Retina (tissue), 1 donor: ENCODE measurements around the gene NR1D1.

Source experiments
- DNase-seq: peaks from one replicate; pipeline ENCODE4 v3.0.0-alpha.2; 2016

The NR1D1 gene

DNA sequence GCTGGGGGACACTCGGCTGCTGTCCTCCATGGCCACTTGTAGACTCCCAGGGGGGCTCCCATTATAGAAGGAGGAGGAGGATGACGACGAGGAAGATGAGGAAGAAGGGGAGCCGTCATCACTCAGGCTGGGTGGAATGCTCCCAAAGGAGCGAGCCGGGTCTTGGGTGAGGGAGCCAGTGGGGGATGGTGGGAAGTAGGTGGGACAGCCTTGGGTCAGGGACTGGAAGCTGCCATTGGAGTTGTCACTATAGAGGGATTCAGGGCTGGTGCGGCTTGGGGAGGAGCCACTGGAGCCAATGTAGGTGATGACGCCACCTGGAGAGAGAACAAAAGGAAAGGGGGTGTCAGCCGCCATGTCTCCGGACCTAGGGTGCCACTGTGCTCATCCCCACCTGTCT, 3.3 kb downstream of the NR1D1 start:
- no peak for DNase-seq

DNA sequence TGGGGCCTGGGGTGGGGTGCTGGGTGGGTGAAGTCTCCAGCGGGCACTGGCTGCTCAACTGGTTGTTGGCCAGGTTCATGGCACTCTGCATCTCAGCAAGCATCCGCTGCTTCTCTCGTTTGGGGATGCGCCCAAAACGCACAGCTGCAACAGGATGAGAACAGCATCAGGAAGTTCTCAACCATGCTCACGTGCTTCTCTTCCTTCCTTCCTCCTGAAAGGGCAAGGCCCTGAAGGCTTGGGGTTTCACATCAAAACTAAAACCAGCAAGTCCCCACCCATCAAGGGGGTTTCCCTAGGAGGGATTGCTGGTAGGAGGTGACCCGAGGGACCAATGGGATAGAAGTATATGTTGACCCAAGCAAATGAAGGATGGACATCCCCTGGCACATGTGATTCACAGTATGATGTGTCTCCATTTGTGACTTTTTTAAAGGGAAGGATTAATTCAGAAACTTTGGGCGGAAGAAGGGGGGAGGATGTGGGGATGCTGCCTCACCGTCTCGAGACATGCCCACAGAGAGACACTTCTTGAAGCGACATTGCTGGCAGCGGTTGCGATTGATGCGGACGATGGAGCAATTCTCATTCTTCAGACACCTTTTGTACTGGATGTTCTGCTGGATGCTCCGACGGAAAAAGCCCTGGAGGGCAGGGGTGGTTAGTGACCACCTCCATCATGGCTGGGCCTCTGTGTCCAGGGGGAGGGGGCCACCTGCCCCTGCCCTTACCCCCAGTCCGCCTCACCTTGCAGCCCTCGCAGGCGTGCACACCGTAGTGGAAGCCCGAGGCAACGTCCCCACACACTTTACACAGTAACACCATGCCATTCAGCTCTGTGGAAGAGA, 4.2 kb downstream of the NR1D1 start:
- no peak for DNase-seq

DNA sequence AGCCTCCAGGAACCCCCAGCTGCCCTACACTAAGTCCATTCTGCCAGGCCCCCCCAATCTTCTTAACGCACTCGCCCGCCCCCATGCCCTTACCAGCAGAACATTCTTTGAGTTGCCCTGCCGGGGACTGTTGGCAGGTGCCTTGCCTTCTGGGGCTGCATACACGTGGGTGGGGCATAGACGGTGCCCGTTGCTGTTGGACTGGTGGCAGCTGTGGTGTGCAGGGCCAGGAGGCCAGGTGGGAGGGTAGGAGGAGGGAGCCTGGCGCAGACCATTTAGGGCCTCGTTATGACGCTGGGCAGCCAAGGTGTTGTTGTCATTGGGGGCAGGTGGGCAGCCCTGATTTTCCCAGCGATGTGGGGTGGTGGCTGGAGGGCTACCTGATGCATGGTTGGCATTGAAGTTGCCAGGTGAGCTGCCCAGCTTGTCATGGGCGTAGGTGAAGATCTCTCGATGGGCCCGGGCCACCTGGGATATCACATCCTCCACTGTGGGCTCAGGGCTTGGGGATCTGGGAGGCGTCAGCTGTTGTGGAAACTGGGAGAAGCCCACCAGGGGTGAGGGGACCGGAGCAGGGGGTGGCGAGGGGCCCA, 4.9 kb downstream of the NR1D1 start:
- no peak for DNase-seq

DNA sequence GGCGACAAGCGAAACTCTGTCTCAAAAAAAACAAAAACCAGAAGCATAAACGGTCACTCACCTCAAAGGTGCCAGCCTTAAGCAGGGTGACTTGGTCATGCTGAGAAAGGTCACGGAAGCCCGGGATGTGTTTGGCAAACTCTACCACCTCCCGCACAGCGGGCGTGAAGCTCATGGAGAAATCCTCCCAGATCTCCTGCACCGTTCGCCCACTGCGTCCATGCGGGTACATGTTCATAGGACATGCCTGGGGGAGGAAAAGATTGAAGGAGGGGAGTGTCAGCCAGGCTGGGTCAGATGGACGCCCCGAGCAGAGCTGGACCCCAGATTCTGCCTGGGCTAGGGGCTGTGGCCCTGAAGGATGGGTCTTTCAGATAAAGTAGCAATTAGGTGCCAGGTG, 5.5 kb downstream of the NR1D1 start:
- DNase-seq: no peak

DNA sequence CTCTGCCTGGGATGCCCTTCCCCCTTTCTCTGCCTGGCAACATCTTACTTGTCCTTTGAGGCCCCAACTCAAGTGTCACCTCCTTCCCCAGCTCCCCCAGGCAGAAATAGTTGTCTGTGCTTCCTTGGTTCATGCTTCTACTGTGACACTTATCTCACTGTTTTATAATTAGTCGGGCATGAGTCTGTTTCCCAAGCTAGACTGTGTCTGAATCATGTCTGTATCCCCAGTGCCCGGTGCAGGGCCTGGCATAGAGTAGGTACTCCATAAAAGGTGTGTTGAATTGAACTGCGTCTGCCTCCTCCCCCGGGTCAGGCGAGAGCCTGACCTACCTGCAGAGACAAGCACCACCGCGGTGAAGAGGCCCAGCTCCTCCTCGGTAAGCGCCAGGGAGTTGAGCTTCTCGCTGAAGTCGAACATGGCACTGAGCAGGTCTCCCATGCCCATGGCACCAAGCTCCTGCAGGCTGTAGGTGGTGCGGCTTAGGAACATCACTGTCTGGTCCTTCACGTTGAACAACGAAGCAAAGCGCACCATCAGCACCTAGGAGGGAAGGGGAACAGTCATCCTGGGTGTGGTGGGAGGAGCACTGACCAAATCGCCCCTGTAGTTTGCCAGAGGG, 6.7 kb downstream of the NR1D1 start:
- DNase-seq: no peak

DNA sequence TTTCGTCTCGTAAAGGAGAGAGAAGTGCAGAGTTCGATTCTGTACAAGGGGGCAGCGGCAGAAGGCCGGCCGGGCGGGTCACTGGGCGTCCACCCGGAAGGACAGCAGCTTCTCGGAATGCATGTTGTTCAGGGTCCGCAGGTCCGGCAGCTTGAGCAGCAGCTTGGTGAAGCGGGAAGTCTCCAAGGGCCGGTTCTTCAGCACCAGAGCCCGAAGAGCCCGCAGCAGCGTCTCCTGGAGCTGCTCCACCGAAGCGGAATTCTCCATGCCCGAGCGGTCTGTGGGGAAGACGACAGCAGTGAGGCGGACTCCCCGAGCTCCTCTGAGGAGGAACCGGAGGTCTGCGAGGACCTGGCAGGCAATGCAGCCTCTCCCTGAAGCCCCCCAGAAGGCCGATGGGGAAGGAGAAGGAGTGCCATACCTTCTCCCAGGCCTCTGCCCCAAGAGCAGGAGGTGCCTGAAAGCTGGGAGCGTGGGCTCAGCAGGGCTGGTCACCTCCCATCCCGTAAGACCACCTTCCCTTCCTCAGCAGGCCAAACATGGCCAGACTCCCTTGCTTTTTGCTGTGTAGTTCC, 7.3 kb downstream of the NR1D1 start:
- peak; percentile 64 for DNase-seq

DNA sequence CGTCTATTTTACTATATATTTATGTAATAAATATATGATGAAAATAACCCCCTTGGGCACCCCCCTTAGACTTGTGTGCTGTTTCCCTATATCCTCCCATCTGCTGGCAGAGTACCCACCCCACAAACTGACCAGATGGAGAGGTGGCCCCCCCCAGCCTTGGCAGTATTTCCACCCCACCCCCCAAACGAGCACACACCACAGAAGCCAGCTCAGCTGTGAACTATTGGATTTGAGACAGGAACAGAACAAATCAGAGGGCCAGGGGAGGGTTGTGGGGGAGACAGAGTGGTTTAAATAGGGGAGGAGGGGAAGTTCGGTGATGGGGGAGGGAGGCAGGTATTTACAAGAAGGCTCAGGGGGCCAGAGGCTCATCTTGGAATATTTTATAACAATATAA, 7.8 kb downstream of the NR1D1 start:
- no peak for DNase-seq

DNA sequence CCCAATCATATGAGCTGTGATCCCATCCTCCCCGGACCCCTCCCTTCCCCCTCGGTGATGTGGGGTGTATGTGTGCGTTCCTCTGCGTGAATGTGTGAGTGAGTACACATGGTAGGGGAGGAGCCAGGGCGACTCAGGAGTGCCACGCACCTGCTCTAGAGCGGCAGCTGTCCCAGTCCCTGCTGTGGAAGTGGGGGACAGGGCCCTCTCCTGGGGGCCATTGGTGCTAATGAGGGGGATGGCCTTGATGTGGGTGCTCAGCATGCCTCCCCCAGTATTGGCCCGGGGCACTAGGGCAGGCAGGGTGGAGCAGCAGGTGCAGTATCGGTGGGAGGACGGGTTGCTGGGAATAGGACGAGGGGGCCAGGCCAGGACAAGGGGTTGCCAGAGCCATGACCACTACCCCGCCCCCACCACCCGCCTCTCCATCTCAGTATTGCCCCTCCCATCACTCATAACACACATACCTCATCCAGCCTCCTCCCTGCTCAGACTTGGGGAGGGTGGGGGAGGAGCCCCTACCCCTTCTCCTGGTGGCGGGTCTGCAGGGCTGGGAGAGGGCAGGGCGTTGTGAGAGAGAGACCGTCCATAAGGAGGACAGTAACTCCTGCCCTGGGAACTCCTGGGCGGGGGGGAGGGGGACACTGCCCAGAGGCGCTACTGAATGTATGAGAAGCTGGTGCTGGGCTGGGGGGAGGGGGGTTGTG, 8.5 kb downstream of the NR1D1 start:
- peak; percentile 48 for DNase-seq

DNA sequence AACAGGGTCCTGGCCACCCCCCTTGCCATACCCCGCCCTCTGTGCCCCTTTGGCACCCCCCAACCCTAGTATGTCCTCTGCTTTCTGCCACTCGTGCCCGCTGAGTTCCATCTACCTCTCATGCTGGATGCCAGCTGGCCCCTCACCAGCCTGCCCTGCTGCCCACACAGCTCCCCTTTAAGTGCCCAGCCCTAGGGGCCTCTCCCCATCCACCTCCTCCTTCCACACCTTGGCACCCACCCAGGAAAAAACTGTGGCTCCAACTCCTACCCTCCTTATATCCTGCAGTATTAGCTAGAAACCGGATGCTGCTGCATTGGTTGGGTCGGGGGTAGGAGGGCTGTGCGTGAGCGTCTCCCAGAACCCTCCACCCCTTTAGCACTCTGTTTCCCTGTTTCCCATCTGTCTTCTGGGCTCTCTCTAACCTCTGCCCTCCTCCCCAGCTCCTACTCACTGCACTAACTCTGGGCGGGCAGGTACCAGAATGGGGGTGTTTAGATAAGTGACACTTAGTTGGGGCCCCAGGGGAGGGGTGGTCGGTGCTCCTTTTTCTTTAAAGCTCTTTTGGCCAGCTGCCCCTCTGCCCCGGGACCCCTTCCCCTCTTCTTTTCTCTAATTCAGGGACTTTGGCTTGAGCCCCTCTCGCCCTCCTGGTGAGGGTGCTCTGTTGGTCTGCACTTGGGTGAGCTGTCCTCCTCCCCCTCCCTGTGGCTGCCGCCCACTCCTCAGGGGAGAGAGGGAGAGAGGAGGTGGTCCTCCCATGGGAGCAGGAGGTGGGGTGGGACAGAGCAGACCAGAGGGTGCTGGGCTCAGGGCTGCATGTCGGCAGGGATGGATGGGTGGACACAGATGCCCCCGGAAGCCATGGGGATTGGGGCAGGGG, 9.9 kb downstream of the NR1D1 start:
- DNase-seq: no peak

DNA sequence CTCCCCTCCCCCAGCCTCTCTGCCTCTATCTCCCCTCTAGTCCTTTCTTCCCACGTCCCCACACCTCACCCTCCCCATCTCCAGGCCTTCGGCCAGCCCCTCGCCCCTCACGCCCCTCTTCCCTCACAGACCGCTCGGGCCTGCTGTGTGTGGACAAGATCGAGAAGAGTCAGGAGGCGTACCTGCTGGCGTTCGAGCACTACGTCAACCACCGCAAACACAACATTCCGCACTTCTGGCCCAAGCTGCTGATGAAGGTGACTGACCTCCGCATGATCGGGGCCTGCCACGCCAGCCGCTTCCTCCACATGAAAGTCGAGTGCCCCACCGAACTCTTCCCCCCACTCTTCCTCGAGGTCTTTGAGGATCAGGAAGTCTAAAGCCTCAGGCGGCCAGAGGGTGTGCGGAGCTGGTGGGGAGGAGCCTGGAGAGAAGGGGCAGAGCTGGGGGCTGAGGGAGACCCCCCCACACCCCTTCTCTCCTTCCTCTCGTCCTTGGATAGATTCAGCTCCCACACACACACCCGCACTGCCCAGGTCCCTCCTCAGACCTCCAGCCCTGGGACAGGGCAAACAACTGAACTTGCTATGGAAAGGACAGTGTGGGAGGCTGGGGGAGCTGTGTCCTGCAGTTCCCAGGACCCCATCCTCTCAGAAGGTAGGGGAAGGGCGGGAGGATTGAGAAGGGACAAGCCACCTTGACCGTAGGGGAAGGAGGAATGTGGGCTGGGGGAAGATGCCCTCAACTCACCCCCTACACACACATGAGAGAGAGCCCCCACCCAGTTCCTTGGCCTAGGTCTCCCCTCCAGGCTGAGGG, 11.1 kb downstream of the NR1D1 start:
- DNase-seq: no peak

DNA sequence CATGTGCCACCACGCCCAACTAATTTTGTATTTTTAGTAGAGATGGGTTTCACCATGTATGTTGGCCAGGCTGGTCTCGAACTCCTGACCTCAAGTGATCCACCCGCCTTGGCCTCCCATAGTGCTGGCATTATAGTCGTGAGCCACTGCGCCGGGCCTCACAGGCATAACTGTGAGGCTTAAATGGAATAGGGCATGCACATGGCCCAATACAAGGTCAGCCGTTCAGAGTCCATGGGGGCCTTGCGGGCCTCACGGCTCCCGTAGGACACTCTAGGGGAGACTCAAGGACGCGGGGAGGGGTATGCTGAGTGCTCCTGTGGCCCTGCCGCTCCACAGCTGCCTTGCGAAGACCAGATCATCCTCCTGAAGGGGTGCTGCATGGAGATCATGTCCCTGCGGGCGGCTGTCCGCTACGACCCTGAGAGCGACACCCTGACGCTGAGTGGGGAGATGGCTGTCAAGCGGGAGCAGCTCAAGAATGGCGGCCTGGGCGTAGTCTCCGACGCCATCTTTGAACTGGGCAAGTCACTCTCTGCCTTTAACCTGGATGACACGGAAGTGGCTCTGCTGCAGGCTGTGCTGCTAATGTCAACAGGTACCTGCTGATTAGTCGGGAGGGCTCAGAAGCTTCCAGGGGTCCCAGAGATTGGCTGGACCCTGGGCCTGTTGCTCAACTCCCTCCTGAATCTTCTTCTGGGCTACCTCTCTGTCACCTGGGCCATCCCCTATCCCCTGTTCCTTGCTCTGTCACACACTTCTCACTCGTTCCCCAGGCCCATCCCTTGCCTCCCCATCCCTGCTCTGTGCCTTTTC, 12.3 kb downstream of the NR1D1 start:
- no peak for DNase-seq

DNA sequence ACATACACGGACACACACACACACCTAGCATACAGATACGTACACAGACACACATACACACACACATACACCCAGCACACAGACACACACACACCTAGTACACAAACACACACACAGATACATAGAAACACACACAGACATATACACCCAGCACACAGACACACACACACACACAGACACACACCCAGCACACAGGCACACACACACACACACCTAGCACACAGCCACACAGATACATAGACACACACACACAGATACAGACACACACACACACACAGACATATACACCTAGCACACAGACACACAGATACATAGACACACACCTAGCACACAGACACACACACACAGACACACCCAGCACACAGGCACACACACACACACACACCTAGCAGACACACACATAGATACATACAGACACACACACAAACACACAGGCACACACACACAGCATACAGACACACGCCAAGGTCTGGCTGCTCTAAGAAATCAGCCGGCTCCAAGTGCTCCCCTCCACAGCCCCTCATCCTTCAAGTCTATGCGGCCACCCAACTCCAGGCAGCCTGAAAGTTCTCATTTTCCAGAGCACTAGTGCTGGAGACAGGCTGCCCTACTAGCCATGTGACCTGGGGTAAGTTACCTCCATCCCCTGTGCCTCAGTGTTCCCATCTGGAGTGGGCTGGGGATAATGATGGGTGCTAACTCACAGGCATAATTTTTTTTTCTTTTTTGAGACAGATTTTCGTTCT, 13.2 kb downstream of the NR1D1 start:
- no peak for DNase-seq

DNA sequence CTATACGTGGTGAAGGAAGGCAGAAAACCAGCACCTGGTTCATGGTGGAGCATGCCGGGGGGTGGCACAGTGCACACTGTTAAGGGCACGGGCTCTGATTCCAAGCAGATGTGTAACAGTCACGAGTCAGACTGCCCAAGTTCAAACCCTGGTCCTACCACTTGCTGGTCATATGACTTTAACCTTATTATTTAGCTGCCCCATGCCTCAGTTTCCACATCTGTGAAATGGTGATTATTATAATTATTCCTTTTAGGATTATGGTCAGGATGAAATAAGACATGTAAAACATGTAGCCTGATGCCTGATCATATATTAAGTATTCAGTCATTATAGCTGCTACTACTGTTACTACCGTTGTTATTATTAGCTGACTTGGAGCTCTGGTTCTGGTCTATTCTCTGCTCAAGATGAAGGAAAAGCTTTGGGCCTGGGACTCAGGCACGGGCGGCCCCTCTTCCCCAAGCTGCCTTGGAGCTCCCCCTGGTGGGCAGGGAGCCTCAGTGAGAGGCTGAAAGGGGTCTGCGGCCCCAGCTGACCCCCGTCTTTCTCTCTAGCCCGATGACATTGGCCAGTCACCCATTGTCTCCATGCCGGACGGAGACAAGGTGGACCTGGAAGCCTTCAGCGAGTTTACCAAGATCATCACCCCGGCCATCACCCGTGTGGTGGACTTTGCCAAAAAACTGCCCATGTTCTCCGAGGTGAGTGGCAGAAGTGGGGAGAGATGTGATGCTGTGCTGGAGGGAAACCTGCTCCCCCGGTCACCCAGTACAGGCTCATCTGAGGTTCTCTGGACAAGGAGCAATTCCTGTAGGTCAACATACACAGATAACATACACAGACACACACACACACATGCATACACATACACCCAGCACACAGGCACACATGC, 14.0 kb downstream of the NR1D1 start:
- peak; percentile 51 for DNase-seq

DNA sequence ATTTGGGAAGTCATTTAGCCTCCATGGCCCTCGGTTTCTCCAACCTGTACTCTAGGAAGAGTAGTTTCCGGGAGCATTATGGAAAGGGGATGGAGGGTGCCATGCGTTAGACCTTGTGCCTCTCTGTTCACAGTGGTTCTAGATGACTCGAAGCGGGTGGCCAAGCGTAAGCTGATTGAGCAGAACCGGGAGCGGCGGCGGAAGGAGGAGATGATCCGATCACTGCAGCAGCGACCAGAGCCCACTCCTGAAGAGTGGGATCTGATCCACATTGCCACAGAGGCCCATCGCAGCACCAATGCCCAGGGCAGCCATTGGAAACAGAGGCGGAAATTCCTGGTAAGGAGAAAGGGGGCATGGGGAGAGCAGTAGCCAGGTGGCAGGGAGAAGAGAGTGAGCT, 15.9 kb downstream of the NR1D1 start:
- no peak for DNase-seq

DNA sequence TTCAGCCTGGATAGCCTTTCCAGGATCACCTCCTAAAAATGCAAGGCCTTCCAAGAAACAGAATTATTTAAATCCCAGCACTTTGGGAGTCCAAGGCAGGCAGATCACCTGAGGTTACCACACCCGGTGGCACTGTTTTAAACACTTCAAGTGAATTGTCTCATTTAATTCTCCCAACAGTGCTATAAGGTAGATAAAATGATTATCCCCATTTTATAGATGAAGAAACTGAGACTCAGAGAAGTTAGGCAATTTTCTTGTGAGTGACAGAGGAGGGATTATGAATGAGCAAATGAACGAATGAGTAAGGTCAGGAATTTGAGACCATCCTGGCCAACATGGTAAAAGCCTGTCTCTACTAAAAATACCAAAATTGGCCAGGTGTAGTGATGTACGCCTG, 20.8 kb downstream of the NR1D1 start:
- DNase-seq: no peak

DNA sequence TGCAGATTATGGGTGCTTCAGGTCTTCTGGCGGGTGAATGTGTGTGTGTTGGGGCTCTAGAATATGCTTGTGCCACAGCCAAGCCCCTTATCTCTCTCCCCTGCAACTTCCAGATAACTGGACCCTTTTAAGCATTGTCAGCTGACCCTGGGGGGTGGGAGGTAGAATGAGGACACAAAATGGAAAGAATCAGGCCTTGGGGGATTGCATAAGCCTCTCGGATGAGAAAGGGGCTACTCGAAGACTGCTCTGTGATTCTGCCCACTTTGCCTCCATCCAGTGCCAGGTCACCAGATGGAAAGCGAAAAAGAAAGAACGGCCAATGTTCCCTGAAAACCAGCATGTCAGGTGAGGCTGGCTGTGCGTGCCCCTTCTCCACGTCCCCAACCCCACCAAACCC, 23.8 kb downstream of the NR1D1 start:
- DNase-seq: no peak

DNA sequence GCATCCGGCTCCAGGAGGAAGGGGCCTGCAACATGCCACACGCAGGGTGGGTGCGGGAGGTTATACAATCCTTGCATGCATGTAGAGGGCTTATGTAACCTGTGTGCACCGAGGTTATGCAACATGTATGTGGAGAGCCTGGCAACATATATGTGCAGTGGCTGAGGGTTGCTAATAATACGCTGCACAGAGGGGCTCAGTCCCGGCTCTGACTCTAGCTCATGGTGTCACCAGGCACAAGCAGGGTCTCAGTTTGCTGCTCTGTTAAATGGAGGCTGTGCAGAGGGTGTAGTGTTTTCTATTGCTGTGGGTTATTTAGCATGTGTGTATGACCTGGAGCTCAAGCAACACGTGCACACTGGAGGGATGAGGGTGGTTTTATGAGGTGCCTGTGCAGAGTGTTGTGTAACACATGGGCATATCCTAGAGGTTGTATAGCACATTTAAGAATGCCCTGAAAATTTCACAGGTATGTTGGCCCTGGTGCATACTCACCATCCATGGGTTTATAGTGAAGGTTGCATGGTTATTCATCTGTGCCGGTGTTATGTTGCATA, 24.4 kb downstream of the NR1D1 start:
- no peak for DNase-seq
